Mucosa of rectum (tissue), 2 donors: ENCODE measurements around the gene RFC3.

Experiments
- H3K27ac ChIP-seq, 2 donors: one replicate each; pipeline ENCODE4 v1.7.0; 2013; ENCODE audit warnings: inconsistent platforms in 2 of 2, low read depth in 2 of 2, low read length in 2 of 2
- H3K27me3 ChIP-seq, 2 donors: one replicate each; pipeline ENCODE4 v1.7.0; 2013; ENCODE audit warnings: low read length in 2 of 2; ENCODE audit not compliant: control insufficient read depth in 2 of 2, insufficient read depth in 2 of 2
- H3K36me3 ChIP-seq, 2 donors: one replicate each; pipeline ENCODE4 v1.7.0; 2013; ENCODE audit warnings: low read length in 2 of 2; ENCODE audit not compliant: control insufficient read depth in 2 of 2, insufficient read depth in 2 of 2
- H3K4me1 ChIP-seq, 2 donors: one replicate each; pipeline ENCODE4 v1.7.0; 2013; ENCODE audit warnings: low read length in 2 of 2, mild to moderate bottlenecking in 1 of 2; ENCODE audit not compliant: control insufficient read depth in 2 of 2, insufficient read depth in 2 of 2
- H3K4me3 ChIP-seq, 2 donors: one replicate each; pipeline ENCODE4 v1.7.0; 2013; ENCODE audit warnings: low read length in 2 of 2
- H3K9ac ChIP-seq, 2 donors: one replicate each; pipeline ENCODE4 v1.7.0; 2013; ENCODE audit warnings: low read length in 2 of 2, low read depth in 1 of 2, mild to moderate bottlenecking in 1 of 2
- H3K9me3 ChIP-seq, 2 donors: one replicate each; pipeline ENCODE4 v1.7.0; 2013; ENCODE audit warnings: low read length in 2 of 2; ENCODE audit not compliant: control insufficient read depth in 2 of 2
- donor health status: healthy.
- donor health status: Normal muscosa, but diverticular disease.

RFC3 gene

GRCh38 chr13:33840402-33840801 lies 22.5 kb downstream of the RFC3 start:
- H3K27me3 ChIP-seq = no peaks in the 10 kb centered on the region
- H3K4me1 ChIP-seq = no peaks in the 10 kb centered on the region
- H3K36me3 ChIP-seq = peaks cover 0 to under 1% of the 10 kb centered on the region in 2 donors
- no peak overlapping the region for H3K4me3 ChIP-seq
- no peak overlapping the region for H3K27ac ChIP-seq
- H3K9me3 ChIP-seq = no peaks in the 10 kb centered on the region
- H3K9ac ChIP-seq = no peak overlapping the region

- Histone ChIP-seq H3K9me3 (no peaks in the 10 kb centered on the region), H3K9ac (no peak overlapping the region), H3K36me3 (peaks cover 0 to 4% of the 10 kb centered on the region in 2 donors), H3K4me1 (no peaks in the 10 kb centered on the region), H3K27me3 (no peaks in the 10 kb centered on the region), H3K4me3 (no peak overlapping the region), H3K27ac (no peak overlapping the region)
Measured at GRCh38 chr13:33842207-33842606, 24.3 kb downstream of the RFC3 start.

GRCh38 chr13:33842986-33843385 lies 25.0 kb downstream of the RFC3 start:
- no peak overlapping the region for H3K27ac ChIP-seq
- peaks cover 0 to 4% of the 10 kb centered on the region in 2 donors for H3K36me3 ChIP-seq
- no peaks in the 10 kb centered on the region for H3K4me1 ChIP-seq
- H3K9me3 ChIP-seq = no peaks in the 10 kb centered on the region
- H3K4me3 ChIP-seq = no peak overlapping the region
- H3K27me3 ChIP-seq = no peaks in the 10 kb centered on the region
- H3K9ac ChIP-seq = no peak overlapping the region

DNA sequence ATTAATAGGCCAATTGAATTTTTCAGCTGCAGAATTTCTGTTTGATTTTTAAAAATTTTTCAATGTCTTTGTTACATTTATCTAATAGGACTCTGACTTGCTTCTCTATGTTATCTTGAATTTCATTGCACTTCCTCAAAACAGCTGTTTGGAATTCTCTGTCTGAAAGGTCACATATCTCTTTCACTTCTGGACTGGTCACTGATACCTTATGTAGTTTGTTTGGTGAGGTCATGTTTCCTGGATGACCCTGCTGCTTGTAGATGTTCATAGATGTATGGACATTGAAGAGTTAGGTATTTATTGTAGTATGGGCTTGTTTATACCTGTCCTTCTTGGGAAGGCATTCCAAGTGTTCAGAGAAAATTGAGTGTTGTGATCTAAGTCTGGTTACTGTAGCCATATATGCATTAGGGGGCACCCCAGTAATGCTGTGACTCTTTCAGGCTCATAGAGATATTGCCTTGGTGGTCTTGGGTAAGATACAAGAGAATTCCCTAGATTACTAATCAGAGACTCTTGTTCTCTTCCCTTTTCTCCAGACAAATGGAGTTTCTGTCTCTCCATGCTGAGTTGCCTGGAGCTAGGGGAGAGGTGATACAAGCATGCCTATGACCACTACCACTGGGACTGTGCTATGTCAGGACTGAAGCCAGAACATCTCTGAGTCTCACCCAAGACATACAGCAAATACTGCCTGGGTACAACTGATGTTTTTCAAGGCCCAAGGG lies 27.8 kb downstream of the RFC3 start:
- peaks cover 0 to 4% of the 10 kb centered on the region in 2 donors for H3K36me3 ChIP-seq
- H3K4me1 ChIP-seq = no peaks in the 10 kb centered on the region
- H3K9me3 ChIP-seq = no peaks in the 10 kb centered on the region
- H3K4me3 ChIP-seq = no peak overlapping the region
- H3K27me3 ChIP-seq = no peaks in the 10 kb centered on the region
- H3K9ac ChIP-seq = no peak overlapping the region
- no peak overlapping the region for H3K27ac ChIP-seq

DNA sequence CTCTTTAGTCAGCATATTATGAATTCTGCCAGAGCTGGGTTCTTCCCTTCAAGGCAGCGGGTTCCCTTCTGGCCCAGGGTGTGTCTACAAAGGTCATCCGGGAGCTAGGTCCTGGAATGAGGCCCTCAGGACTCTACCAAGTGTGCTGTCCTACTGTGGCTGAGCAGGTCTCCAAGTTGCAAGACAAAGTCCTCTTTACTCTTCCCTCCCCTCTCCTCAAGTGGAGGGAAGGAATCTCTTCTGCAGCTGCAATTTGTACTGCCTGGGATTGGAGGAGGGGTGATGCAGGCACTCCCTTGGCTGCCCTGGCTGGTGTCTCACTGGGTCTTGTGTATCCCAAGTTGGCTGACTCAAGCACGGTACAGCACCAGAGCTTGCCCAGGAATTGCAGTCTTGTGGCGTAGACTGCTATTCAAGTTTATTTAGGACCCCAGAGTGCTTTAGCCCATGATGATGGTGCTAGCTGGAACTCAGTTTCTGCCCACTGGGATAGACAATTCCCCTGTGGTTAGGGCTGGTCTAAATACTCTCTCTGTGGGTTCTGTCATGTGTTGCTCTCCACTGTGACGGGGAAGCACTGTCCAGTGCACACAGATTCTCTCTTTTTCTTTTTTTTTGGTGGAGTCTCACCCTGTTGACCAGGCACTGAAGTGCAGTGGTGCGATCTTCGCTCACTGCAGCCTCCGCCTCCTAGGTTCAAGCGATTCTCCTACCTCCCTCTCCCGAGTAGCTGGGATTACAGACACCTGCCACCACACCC lies 28.5 kb downstream of the RFC3 start:
- Histone ChIP-seq H3K9ac (no peak overlapping the region), H3K4me3 (no peak overlapping the region), H3K4me1 (no peaks in the 10 kb centered on the region), H3K27me3 (no peaks in the 10 kb centered on the region), H3K27ac (no peak overlapping the region), H3K36me3 (peaks cover 0 to 4% of the 10 kb centered on the region in 2 donors), H3K9me3 (no peaks in the 10 kb centered on the region)

- H3K36me3 ChIP-seq = peaks cover 0 to 4% of the 10 kb centered on the region in 2 donors
- H3K9ac ChIP-seq = no peak overlapping the region
- H3K4me1 ChIP-seq = no peaks in the 10 kb centered on the region
- no peak overlapping the region for H3K4me3 ChIP-seq
- no peaks in the 10 kb centered on the region for H3K9me3 ChIP-seq
- H3K27ac ChIP-seq = no peak overlapping the region
- no peaks in the 10 kb centered on the region for H3K27me3 ChIP-seq
Measured at GRCh38 chr13:33849211-33849610, 31.3 kb downstream of the RFC3 start.

DNA sequence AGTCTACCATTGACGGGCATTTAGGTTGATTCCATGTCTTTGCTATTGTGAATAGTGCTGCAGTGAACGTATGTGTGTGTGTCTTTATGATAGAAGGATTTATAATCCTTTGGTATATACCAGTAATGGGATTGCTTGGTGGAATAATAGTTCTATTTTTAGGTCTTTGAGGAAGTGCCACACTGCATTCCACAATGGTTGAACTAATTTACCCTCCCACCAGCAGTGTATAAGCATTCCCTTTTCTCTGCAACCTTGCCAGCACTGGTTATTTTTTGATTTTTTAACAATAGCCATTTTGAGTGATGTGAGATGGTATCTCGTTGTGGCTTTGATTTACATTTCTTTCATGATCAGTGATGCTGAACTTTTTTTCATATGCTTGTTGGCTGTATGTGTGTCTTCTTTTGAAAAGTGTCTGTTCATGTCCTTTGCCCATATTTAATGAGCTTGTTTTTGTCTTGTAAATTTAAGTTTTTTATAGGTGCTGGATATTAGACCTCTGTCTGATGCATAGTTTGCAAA lies 37.5 kb downstream of the RFC3 start:
- no peak overlapping the region for H3K27ac ChIP-seq
- H3K36me3 ChIP-seq = no peaks in the 10 kb centered on the region
- no peak overlapping the region for H3K4me3 ChIP-seq
- no peak overlapping the region for H3K9ac ChIP-seq
- H3K4me1 ChIP-seq = no peaks in the 10 kb centered on the region
- no peaks in the 10 kb centered on the region for H3K9me3 ChIP-seq
- H3K27me3 ChIP-seq = no peaks in the 10 kb centered on the region

GRCh38 chr13:33859691-33860303 lies 41.8 kb downstream of the RFC3 start:
- Histone ChIP-seq H3K36me3 (no peaks in the 10 kb centered on the region), H3K4me1 (no peaks in the 10 kb centered on the region), H3K4me3 (no peak overlapping the region), H3K27ac (no peak overlapping the region), H3K9me3 (no peaks in the 10 kb centered on the region), H3K27me3 (no peaks in the 10 kb centered on the region), H3K9ac (no peak overlapping the region)

- Histone ChIP-seq H3K9ac (no peak overlapping the region), H3K27ac (no peak overlapping the region), H3K4me1 (no peaks in the 10 kb centered on the region), H3K9me3 (no peaks in the 10 kb centered on the region), H3K27me3 (no peaks in the 10 kb centered on the region), H3K4me3 (no peak overlapping the region), H3K36me3 (no peaks in the 10 kb centered on the region)
Measured at GRCh38 chr13:33860526-33860925, 42.6 kb downstream of the RFC3 start.

DNA sequence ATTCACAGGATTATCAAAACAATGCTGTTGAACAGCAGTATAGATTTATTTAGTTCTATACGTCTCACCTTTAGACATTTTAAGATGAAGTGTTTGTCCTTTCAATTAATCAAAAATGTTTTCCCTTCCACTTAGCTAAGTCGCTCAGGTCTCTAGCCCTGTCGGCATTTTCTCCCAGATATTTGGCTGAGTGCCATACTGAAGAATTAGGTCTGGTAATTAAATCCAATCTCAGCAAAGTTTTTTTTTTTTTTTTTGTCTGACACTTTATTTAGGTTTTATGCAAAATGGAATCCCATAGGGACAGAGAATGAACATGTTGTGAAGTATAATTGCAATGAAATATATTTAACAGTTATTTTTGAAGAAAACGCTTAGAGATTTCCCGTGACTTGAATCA lies 44.1 kb downstream of the RFC3 start:
- Histone ChIP-seq H3K36me3 (no peaks in the 10 kb centered on the region), H3K27me3 (no peaks in the 10 kb centered on the region), H3K4me1 (no peaks in the 10 kb centered on the region), H3K9me3 (no peaks in the 10 kb centered on the region), H3K9ac (no peak overlapping the region), H3K27ac (no peak overlapping the region), H3K4me3 (no peak overlapping the region)
